Activated CD4-positive, alpha-beta T cell treated with anti-CD3 and anti-CD28 coated beads for 1 hour (primary cell): ENCODE results near the gene STXBP5L.
"Not testable (repeated sequence)": the region's sequence is repeated elsewhere in the genome, so short reads cannot be mapped to it uniquely, and the experiment has no call there.

Experiments
- DNase-seq: peaks from one replicate; pipeline ENCODE4 v3.0.0-alpha.2; 2020

The STXBP5L gene

DNA sequence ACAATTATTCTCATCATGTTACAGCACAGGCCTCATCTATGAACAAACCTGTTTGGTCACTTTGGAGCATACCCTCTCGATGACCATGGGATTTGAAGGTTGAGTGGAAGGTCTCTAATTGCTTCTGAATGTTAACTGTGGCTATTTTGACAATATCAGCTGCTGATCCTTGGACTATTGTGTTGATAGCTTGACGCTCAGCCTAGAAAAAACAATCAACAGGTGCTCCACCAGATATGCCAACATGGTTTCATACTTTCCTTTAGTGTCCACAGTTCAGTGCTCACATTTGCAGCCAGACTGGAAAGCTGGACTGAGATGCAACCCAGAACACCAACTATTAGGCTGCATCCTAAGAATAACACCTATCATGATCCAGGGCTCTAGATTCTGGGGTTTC is 528.1 kb downstream of the STXBP5L start:
- no peak for DNase-seq

DNA sequence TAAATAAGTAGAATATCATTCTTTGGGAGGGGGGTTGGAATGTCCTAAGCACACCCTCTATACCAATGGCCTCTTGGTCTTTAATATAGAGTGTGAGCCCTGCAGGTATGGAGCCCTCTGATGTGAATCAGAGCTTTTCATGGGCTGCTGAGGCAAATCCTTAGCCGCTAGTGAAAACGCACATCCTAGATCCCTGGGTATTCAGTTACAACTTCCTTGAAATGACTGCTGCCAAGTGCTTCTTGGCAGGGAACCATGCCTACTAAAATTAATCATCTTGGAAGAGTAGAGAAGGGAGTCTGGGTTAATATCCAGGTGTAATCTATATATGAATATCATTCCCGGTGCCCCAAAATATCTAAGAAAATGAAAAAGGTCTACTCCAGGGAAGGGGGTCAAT is 528.6 kb downstream of the STXBP5L start:
- DNase-seq: no peak

- DNase-seq: no peak
Observed at GRCh38 chr3:121443456-121443855, 535.5 kb downstream of the STXBP5L start.

DNA sequence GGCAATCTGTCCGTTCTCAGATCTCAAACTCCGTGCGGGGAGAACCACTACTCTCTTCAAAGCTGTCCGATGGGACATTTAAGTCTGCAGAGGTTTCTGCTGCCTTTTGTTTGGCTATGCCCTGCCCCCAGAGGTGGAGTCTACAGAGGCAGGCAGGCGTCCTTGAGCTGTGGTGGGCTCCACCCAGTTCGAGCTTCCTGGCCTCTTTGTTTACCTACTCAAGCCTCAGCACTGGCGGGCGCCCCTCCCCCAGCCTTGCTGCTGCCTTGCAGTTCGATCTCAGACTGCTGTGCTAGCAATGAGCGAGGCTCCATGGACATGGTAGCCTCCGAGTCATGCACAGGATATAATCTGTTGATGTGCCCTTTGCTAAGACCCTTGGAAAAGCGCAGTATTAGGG is 543.7 kb downstream of the STXBP5L start:
- DNase-seq: not testable (repeated sequence)

GRCh38 chr3:121462565-121462964 is 554.6 kb downstream of the STXBP5L start:
- no peak for DNase-seq

DNA sequence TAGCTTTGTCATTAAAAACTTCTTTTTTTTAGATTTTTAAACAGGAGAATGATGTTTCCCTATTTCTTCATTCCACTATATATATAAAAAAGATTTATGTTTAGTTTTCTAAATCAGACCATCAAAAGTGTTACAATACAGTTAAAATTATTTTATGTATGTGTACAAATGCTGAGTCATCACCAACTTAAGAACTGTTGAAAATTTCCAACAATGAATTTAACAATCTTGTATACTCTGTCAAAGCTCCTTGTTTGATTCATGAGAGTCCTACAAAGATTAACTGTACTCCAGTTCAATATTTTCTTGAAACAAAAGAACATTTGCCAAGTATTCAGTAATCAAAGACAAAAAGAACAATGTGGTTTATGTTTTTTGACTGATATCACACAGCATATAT is 555.7 kb downstream of the STXBP5L start:
- no peak for DNase-seq

GRCh38 chr3:121467085-121467484 is 559.1 kb downstream of the STXBP5L start:
- DNase-seq: no peak

- DNase-seq: no peak
Observed at GRCh38 chr3:121473001-121473400, 565.0 kb downstream of the STXBP5L start.
